HG03095 (cell line): ENCODE measurements around the gene SEMG1.

Experiments used
- ATAC-seq: cut with Tn5 transposase; IDR thresholded peaks from one replicate; pipeline ENCODE4 v1.9.1; 2021; ENCODE audit warnings: moderate library complexity; ENCODE audit not compliant: unreplicated experiment

The SEMG1 gene, protein sequence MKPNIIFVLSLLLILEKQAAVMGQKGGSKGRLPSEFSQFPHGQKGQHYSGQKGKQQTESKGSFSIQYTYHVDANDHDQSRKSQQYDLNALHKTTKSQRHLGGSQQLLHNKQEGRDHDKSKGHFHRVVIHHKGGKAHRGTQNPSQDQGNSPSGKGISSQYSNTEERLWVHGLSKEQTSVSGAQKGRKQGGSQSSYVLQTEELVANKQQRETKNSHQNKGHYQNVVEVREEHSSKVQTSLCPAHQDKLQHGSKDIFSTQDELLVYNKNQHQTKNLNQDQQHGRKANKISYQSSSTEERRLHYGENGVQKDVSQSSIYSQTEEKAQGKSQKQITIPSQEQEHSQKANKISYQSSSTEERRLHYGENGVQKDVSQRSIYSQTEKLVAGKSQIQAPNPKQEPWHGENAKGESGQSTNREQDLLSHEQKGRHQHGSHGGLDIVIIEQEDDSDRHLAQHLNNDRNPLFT

DNA sequence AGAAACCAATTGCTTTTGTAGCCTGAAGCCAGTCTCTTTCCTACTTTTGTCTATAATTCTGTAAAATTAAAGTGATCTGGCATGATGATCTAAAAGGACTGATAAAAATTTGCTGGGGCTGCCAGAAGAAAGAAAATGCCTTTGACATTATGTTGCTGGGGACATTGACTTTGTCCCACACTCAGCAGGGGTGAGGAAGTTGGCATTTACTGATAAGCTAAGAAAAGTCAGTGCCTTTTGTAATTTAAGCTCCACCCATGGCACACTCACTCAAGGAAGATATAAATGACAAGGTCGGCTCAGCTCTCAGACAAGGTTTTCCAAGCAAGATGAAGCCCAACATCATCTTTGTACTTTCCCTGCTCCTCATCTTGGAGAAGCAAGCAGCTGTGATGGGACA lies at the start of gene SEMG1:
SEMG1 (plus strand) TSS at position 309 of the 400 bp plus-strand sequence; CDS start at position 330, 21 bp downstream.
- ATAC-seq, result no peak

DNA sequence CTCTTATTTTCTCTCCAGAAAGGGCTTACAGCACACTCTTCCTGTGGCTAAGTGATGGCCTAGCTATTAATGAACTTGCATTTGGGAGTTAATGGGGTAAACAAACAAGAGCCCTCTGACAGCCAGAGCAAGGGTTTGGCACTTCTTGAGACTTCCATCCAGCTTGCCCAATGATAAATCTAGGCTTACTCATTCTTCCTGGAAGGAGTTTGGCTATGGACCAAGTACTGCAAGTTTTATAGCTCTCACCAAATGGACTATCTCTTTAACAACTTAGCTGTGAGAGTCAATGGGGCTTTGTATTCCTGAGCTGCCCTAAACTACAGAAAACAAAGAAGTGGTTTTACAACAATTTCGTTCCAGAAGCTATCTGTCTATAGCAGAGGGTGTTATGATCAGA lies 48.9 kb upstream of the SEMG1 start:
- no peak for ATAC-seq

DNA sequence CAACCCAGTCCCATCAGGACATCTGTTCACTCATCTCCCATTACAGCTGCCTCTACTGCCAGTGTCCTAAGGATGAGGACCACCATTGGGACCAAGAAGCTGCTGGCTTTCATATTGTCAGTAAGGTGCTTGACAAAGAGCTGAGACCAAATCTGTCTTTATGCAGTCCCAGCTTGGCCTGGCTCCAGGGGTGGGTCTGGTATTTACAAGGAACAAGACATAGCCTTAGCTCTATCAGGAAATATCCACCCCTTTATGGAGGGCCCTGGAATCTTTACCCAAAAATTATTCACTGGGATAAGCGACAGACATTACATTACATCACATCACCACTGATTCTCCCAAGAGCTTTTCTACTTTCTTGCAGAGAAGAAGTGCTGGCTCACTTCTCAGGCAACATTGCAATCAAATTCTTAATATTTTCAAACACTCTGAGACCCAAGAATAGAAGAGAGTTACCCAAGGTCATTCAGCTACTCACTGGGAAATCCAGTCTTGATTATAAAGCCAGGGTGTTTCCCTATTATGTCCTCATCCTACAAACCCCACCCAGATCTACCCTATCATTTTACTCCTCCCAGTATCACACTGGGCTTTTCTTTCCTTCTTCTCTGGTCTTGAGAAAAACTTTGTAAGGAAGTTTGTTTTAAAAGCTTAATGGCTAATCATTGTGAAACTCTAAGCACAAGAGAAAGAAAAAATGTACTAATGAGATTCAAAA lies 43.6 kb upstream of the SEMG1 start:
- no peak for ATAC-seq

DNA sequence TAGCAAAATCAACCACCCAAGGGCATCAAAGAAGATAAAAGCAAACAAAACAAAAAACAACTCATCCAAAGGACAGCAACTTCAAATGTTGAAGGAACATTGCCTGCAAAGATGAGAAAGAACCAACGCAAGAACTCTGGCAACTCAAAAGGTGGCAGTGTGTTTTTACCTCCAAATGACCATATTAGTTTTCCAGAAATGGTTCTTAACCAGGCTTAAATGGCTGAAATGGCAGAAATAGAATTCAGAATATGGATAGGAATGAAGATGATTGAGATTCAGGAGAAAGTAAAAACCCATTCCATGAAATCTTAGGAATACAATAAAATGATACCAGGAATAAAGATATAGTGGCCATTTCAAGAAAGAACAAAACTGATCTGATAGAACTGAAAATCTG lies 41.9 kb upstream of the SEMG1 start:
- no peak for ATAC-seq

DNA sequence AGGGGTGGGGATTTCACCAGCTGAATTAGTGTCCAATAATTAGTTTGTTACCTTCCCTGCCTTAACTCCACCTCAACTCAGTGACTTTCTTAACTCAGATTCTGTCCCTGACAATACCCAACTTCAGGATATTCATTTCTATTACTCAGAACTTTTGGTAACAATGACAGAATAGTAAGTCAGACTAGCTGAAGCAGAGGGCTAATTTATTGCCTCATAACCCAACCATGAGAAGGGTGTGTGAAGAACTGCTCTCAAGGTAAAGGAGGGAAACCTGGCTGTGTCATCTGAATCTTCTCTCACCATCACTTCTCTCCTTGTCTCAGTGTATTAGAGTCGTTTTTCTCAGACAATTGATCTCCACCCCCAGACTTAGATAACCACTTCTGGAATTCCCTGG lies 33.3 kb upstream of the SEMG1 start:
- no peak for ATAC-seq

DNA sequence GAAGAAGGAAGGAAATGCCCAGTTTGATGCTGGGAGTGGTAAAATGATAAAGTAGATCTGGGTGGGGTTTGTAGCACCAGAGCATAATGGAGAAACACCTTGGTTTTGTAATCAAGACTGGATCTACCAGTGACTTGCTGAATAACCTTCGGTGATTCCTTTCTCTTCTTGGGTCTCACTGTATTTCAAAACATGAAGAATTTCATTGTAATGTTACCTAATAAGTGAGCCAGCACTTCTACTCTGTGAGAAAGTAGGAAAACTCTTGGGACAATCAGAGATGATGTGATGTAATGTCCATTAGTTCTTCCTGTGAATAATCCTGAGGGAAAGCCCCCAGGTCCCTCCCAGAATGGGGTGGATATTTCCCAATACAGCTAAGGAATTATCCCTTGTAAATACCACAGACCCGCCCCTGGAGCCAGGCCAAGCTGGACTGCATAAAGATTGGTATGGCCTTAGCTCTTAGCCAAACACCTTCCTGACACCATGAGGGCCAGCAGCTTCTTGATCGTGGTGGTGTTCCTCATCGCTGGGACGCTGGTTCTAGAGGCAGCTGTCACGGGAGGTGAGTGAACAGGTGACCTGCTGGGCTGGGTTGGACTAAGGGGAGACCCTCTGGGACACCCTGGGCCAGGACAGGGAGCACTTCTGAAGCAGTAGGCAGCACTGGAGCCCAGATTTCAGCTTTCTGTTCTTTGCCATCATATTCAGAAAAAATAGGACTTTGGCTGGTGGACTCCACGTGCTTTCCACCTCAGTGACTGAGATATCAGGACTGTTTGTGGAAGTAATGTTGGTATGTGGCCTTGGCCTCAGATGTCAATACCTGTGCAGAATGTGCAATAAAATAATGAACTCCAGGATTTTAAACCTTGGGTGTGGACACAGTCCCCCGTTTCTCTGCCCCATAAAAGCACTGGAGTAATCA lies 32.1 kb upstream of the SEMG1 start, which contains the start of gene PI3:
PI3 (plus strand) TSS at position 469 of the 931 bp plus-strand sequence; CDS start at position 490, 21 bp downstream.
- ATAC-seq, result no peak

DNA sequence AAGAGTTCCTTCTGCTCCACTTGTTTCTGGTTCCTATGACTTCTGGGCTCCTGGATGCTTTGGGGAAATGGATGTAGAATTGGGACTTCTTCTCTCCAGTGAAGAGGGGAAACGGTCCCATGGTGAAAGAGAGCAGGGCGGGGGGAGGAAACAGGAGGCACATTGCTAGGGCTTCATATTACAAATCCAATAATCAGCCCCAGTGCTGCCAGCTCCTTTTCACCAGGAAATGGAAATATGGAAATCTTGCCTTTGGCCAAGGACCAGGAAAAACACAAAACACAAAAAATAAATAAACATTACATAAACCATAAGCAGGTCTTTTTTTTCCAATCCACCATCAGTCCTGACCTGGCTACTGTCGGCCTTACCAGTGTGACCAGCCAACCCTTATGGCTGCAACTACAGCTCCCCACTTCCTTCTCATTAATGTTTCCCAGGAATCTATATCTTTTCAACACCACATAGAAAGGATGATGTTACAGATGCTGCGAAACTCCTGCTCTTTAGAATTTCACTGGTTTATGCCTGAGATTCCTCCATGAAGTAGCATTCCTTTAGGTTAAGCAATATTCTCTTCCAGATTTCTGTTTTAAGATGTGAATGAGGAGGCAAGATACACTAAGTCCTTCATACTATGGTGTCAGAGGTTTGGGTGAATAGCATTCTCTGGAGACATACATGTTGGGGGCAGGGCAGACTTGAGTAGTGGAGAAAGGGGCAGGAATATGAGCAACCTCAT lies 30.1 kb upstream of the SEMG1 start:
- ATAC-seq, result no peak

DNA sequence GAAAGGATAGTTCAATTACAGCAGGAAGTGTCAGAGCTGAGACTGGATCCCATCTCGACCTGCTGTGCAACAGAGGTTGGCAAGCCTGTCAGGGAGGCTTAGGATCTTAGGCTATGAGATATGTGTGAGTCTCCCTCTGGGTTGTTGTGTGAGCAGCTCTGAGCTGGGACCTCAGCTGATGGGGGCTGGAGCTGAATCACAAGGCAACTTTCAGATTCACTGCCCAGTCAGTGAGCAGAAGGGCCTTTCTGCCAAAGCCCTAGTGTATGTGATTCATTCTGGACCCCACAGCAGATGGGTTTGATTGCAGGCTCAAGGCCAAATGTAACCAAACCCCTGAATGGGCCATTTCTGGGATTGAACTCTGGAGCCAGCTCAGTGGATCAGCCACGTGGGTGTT lies 27.7 kb upstream of the SEMG1 start:
- no peak for ATAC-seq

DNA sequence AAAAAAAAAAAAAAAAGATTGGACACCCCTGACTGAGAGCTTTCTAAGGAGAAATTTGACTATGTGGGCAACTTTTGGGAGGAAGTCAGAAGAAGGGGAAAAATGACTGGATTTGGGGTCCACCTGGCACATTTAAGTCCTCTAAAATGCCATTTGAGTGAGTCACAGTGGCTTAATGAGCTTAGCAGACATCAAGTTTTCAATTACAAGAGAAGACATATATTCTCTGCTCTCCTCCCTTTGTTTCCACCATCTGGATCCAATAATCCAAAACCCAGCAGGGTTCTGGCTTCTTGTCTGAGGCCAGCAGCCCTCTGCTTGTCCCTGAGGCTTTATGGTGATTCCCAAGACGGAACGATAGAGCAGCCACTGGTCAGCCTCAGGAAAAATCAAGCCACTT lies 25.2 kb upstream of the SEMG1 start:
- ATAC-seq, result no peak

DNA sequence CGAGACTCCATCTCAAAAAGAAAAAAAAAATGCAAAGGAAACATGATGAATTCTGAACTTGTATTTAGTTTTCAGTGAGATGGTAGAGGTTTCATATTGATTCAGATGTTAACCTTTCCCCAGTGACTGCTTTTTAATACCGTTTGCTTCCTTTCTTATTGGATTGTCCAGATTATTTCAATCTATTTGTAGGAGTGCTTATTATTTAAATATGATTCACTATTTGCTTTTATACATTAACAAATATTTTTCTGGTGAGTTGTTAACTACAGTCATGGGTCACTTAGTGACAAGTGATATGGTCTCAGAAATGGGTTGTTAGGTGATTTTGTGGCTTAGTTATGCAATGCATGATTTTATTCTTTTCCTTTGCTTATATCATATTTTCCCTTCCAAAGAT lies 23.7 kb upstream of the SEMG1 start:
- no peak for ATAC-seq

DNA sequence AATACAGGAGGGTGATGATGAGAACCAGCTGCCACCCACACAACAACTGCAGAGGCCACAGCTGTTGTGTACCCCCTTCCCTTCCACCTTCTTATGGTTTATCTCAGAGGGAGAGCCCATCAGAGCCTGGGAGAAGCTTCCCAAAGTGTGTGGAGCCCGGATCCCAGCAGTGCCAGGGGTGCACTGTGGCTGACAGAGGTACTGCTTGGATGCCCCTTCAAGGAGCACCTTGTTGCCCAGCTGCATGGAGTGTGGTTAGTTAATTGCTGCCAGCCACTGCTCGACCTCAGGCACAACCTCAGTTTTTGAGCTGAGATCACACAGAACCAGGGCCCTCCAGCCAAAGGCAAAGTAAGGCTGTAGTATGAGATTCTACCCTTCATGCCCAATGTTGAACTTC lies 19.1 kb upstream of the SEMG1 start:
- no peak for ATAC-seq

DNA sequence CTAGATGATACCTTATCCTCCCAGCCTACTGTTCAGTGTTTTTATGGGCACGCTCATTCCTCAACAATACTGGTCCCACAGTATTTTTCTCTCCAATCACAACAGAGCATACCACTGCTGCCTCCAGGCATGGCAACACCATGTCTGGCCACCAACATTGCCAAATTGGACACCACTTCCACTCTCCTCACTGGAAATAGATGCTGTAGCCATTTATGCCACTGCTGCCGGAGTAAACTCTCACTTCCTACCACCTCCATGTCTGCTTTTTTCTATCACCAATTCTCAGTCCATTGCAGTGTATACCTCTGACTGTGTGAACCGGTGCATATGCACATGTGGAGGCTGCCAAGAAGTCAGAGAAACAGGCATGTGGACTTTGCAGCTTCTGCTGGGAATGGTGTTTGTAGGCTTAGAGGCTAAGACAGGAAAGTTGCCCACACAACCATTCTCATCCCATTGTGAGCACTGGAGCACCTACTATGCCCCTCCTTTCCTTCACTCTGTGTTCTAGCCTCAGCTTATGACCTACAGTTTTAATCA lies 17.7 kb upstream of the SEMG1 start:
- no peak for ATAC-seq

DNA sequence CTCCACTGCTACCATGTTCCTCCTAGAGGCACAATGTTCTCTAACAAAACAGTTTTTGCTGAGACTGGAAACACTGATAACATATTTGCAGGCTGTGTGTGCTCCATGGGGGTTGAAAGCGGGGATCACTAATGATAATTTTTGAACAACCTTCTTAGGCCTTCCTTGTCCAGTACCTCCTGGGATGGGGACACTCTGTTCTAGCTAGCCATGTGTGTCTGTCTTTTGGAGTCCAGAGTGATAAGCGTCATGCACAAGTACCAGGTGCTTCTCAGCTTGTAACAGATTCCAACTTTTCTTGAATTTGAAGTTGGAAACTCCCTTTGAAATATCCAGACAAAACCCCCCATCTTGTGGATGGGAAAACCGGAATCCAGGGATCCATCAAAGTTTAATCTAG lies 17.0 kb upstream of the SEMG1 start:
- no peak for ATAC-seq

DNA sequence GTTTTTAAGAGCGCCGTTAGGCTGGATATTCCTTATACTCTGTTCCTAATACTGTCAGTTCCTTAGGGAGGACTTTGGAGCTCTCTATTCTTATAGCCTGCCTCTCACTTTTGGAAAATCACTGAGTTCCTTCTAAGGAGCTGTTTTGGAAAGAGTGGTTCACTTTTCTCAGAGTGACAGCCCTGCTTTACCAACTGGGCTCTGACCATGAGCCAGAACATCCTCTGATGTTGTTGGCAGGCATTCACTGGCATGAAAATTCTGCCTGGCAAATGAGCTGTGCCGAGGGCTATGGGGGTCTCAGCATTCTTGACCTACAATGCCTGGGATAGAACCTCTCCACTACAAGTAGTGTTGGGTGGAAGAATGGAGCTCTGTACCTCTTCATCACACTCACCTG lies 14.9 kb upstream of the SEMG1 start:
- no peak for ATAC-seq

DNA sequence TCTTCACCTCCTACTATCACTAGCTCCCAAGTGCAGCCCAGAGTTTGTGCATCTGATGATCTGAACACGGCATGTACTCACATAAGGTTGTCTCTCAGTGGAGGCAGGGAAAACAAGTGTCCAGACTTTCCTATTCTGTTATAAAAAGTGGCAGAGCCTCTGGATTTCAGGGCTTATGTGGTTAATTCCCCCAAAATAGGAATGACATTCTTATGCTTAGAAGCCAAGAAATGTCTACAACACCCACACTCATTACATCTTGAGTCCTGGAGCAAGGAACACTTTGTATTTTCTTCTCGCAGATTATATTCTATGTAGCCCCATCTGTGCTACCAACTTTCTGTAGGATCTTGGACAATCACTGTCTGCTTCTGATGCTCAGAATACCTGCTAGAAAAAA lies 13.5 kb upstream of the SEMG1 start:
- no peak for ATAC-seq

DNA sequence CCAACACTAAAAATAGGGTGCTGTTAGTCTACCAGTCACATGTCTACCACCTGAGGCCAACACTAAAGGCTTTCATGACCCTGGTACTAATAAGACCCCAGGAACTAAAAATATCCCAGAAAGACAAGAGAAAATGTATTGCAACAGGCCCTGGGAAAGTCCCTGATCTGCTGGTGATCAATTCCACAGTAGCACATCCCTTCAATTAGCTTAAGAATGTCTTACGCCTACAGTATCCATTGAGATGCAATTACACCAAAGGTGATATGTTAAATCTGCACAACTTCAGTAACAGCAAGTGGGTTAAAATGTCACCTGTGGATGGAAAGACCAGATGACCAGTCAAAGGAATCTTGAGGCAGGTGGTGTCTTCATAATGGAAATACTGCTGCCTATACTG lies 3.1 kb downstream of the SEMG1 start:
- no peak for ATAC-seq

DNA sequence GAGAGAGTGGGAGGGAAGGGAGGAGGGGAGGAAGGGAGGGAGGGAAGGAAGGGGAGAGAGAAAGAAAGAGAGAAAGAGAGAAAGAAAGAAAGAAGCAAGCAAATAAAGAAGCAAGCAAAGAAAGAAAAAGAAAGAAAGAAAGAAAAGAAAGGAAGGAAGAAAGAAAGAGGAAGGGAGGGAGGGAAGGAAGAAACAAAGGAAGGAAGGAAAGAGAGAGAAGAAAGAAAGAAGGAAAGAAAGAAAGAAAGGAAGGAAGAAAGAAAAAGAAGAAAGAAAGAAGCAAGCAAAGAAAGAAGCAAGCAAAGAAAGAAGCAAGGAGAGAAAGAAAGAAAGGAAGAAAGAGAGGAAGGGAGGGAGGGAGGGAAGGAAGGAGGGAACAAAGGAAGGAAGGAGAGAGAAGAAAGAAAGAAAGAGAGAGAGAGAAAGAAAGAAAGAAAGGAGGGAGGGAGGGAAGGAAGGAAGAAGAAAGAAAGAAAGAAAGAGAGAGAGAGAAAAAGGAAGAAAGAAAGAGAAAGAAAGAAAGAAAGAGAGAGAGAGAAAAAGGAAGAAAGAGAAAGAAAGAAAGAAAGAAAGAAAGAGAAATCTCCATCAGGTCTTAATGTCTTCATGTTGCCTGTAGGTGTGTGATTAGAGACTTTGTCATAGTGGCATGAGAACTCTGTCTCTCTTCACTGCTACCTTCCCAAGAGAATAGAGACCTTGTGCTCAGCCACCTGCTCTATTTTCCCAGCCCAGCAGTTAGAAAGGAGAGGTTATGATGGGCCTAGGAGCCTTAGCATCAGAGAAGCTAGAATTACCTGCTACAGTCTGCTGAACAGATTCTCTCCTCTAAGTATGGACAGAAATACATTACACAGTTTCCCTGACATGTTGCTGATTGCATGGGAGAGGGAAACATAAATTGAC lies 5.0 kb downstream of the SEMG1 start:
- no peak for ATAC-seq

DNA sequence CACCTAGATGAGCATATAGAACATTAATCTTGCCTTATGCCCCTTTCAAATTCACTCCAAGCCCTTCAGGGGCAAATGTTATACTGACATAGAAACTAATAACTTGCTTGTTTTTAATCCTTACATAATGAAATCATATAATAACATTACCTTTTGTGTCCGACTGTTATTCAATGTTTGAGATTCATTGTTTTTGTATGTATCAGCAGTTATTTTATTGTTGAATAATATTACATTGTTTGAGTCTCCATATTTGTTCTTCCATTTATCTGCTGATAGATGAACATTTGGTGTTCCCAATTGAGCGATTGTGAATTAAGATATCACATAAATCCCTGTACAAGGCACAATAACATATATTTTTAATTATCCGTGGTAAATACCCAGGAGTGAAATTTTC lies 6.0 kb downstream of the SEMG1 start:
- ATAC-seq, result no peak

DNA sequence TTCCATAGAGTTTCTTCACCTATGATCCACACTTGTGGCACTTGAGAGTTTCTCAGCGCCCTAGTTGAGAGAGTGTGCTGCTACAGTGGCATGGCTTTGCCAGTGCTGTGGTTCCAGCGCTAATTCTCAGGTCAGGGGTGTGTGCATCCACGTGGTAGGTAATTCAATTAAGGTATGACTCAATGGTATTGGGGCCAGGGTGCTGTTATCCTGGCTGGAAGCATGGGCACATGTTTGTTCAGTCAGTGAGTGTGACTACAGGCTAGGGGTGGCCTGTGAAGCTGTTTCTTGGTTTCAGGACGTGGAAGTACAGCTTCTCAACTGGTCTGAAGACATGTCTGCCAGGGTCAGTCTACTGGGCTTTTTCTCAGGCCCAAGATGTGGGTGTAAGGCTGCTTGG lies 11.3 kb downstream of the SEMG1 start:
- no peak for ATAC-seq
